ENCODE data around the gene ZSWIM4.

Gene ZSWIM4

GRCh38 chr19:13827656-13828055, 32.4 kb downstream of the ZSWIM4 start:
- no peak for TF ChIP-seq CTCF (IDR thresholded peaks at IDR 0.05)
- H3K4me3 ChIP-seq, result no peak overlapping the region
- H3K27ac ChIP-seq, result no peak overlapping the region
- peaks cover 0 to 14% (median 3%) of the 10 kb centered on the region in 4 donors for H3K4me1 ChIP-seq
- intact Hi-C loops (cut with DNase I; ENCODE audit: low total_unique reads), result no loop called here
- H3K9me3 ChIP-seq, result no peaks in the 10 kb centered on the region
- DNase-seq, result no peak
- no peaks in the 10 kb centered on the region for H3K27me3 ChIP-seq
- H3K36me3 ChIP-seq, result peaks cover 0 to 77% (median 42%) of the 10 kb centered on the region in 3 donors

GRCh38 chr19:13830114-13830740, 35.0 kb downstream of the ZSWIM4 start:
- intact Hi-C loops (cut with DNase I; ENCODE audit: low total_unique reads), result loop anchor here (5.0 kb wide), 1 partner anchor 33 kb away; the partner anchor contains the start of gene ZSWIM4
- Histone ChIP-seq H3K4me1 (peaks cover 0 to 31% (median 24%) of the 10 kb centered on the region in 4 donors), H3K27ac (no peak overlapping the region), H3K9me3 (no peaks in the 10 kb centered on the region), H3K4me3 (no peak overlapping the region), H3K27me3 (no peaks in the 10 kb centered on the region), H3K36me3 (peaks cover 15 to 67% (median 46%) of the 10 kb centered on the region in 3 donors)
- no peak for TF ChIP-seq CTCF (IDR thresholded peaks at IDR 0.05)
- DNase-seq, result no peak

GRCh38 chr19:13830741-13831536, 35.7 kb downstream of the ZSWIM4 start:
- no peak for TF ChIP-seq CTCF (IDR thresholded peaks at IDR 0.05)
- Histone ChIP-seq H3K27ac (peak overlapping the region in 1 of 2 donors; percentile 6), H3K9me3 (no peaks in the 10 kb centered on the region), H3K4me3 (no peak overlapping the region), H3K27me3 (no peaks in the 10 kb centered on the region), H3K36me3 (peaks cover 21 to 67% (median 42%) of the 10 kb centered on the region in 3 donors), H3K4me1 (peaks cover 0 to 38% (median 30%) of the 10 kb centered on the region in 4 donors)
- intact Hi-C loops (cut with DNase I; ENCODE audit: low total_unique reads), result loop anchor here (5.0 kb wide), 1 partner anchor 34 kb away; the partner anchor contains the start of gene ZSWIM4
- DNase-seq, result no peak

GRCh38 chr19:13831537-13832467, 36.6 kb downstream of the ZSWIM4 start:
- DNase-seq, result no peak
- Histone ChIP-seq H3K4me3 (no peak overlapping the region), H3K4me1 (peaks cover 8 to 46% (median 39%) of the 10 kb centered on the region in 4 donors), H3K36me3 (peaks cover 24 to 68% (median 44%) of the 10 kb centered on the region in 3 donors), H3K27me3 (no peaks in the 10 kb centered on the region), H3K27ac (peak overlapping the region; percentile 6 to 15), H3K9me3 (no peaks in the 10 kb centered on the region)
- no peak for TF ChIP-seq CTCF (IDR thresholded peaks at IDR 0.05)
- intact Hi-C loops (cut with DNase I; ENCODE audit: low total_unique reads), result loop anchor here (5.0 kb wide), 1 partner anchor 35 kb away; the partner anchor contains the start of gene ZSWIM4

All from tibial artery (tissue), 4 donors.